Smooth muscle cell (in vitro differentiated cells): ENCODE measurements around the gene IL1RN. TPM values are rescaled to one million over a fixed set of nuclear protein-coding genes. Genes with fewer than 3 reads are reported as not detected.

Experiments used
- DNase-seq: peaks from one replicate; lab custom pipeline; 2025; ENCODE audit not compliant: unreplicated experiment; lab: John Stamatoyannopoulos, UW
- H2AFZ ChIP-seq: fragments of 200-600 bp; sonication (generic); 2 replicates; pipeline ENCODE4 v1.6.0; 2016; ENCODE audit warnings: antibody characterized with exemption, low read depth, mild to moderate bottlenecking
- H3F3A ChIP-seq: fragments of 200-600 bp; sonication (generic); 2 replicates; pipeline ENCODE4 v1.6.0; 2017; ENCODE audit warnings: antibody characterized with exemption, low read depth
- H3K27ac ChIP-seq: fragments of 200-600 bp; sonication (generic); 2 replicates; pipeline ENCODE4 v1.5.1; 2016; ENCODE audit warnings: low read depth, mild to moderate bottlenecking
- H3K27me3 ChIP-seq: fragments of 200-600 bp; sonication (generic); 2 replicates; pipeline ENCODE4 v1.6.1; 2016; ENCODE audit warnings: low read depth, mild to moderate bottlenecking
- H3K36me3 ChIP-seq: fragments of 200-600 bp; sonication (generic); 2 replicates; pipeline ENCODE4 v1.5.1; 2016; ENCODE audit warnings: low read depth
- H3K4me1 ChIP-seq: fragments of 200-600 bp; sonication (generic); 2 replicates; pipeline ENCODE4 v1.5.1; 2016; ENCODE audit warnings: low read depth
- H3K4me2 ChIP-seq: fragments of 200-600 bp; sonication (generic); 2 replicates; pipeline ENCODE4 v1.6.0; 2016; ENCODE audit warnings: mild to moderate bottlenecking
- H3K4me3 ChIP-seq: fragments of 200-600 bp; sonication (generic); 2 replicates; pipeline ENCODE4 v1.5.1; 2016; ENCODE audit warnings: mild to moderate bottlenecking
- H3K79me2 ChIP-seq: fragments of 200-600 bp; sonication (generic); 2 replicates; pipeline ENCODE4 v1.6.0; 2016; ENCODE audit warnings: low read depth, mild to moderate bottlenecking
- H3K9ac ChIP-seq: fragments of 200-600 bp; sonication (generic); 2 replicates; pipeline ENCODE4 v1.6.0; 2016; ENCODE audit warnings: low read depth
- H3K9me3 ChIP-seq: fragments of 200-600 bp; sonication (generic); replicated peaks from 2 replicates; pipeline ENCODE4 v1.5.1; 2016; ENCODE audit warnings: low read depth
- H4K20me1 ChIP-seq: fragments of 200-600 bp; sonication (generic); 2 replicates; pipeline ENCODE4 v1.6.0; 2016; ENCODE audit warnings: low read depth
- WGBS: methylation state at CpG from one replicate; pipeline ENCODE4 v1.1.7; 2016; ENCODE audit warnings: low lambda C conversion rate; 5-methylcytosine and 5-hydroxymethylcytosine counted together
- polyA plus RNA-seq: library from polyadenylated mRNA; unstranded; fragments of >200 nt; fragmentation: Nextera tagmentation; extraction: Ambion mirVana; gene quantifications from 2 replicates; pipeline ENCODE4 v1.2.1, GENCODE V29; 2016
- total RNA-seq: library from RNA; depleted of rRNA; stranded (reverse); fragments of >200 nt; gene quantifications from 2 replicates; pipeline ENCODE4 v1.2.3, GENCODE V29; 2014
- TF ChIP-seq, protein P1 (sequence below): fragments of 200-600 bp; sonication (generic); IDR thresholded peaks from 2 replicates; pipeline ENCODE4 v1.5.1; 2017; ENCODE audit warnings: borderline replicate concordance, mild to moderate bottlenecking, antibody characterized with exemption; ENCODE audit not compliant: insufficient read depth, poor library complexity, severe bottlenecking

IL1RN gene, protein sequence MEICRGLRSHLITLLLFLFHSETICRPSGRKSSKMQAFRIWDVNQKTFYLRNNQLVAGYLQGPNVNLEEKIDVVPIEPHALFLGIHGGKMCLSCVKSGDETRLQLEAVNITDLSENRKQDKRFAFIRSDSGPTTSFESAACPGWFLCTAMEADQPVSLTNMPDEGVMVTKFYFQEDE
- total RNA-seq (1.1 and 2.2 TPM in 2 replicates), polyA plus RNA-seq (2.0 and 3.3 TPM in 2 replicates)

DNA sequence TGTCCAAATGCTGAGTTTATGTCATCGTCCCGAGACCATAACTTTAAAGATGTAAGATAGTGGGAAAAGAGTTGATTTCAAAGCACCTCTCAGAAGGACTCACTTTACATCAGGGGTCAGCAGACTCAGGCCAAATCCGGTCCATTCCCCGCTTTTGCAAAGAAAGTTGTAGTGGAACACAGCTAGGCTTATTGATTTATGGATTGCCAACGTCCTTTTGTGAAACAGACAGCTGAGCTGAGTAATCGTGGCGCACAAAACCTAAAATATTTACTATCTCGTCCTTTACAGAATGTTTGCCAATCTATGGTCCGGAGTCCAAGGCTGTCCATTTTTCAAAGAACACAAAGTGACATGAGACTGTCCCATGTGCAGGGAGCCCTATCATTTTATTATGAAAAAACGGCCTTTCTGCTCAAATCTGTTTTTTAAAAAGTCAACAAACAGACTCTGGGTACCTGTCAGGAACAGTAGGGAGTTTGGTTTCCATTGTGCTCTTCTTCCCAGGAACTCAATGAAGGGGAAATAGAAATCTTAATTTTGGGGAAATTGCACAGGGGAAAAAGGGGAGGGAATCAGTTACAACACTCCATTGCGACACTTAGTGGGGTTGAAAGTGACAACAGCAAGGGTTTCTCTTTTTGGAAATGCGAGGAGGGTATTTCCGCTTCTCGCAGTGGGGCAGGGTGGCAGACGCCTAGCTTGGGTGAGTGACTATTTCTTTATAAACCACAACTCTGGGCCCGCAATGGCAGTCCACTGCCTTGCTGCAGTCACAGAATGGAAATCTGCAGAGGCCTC is at the start of gene IL1RN:
IL1RN (plus strand) TSS at position 754 of the 801 bp plus-strand sequence; CDS start at position 781, 27 bp downstream.
- Histone ChIP-seq H4K20me1 (no peaks in the 10 kb centered on the region), H3K4me1 (no peaks in the 10 kb centered on the region), H3F3A (no peaks in the 10 kb centered on the region), H3K4me3 (no peak within 1 kb of the TSS), H3K79me2 (no peaks in the 10 kb centered on the region), H3K9me3 (no peaks in the 10 kb centered on the region), H2AFZ (no peak within 1 kb of the TSS), H3K4me2 (no peak within 1 kb of the TSS), H3K36me3 (no peaks in the 10 kb centered on the region), H3K9ac (no peak within 1 kb of the TSS), H3K27me3 (no peaks in the 10 kb centered on the region), H3K27ac (no peak within 1 kb of the TSS)
- 90% methylated on average over 16 of the region's 16 CpGs for WGBS
- no peak for DNase-seq
- TF ChIP-seq, protein P1, sequence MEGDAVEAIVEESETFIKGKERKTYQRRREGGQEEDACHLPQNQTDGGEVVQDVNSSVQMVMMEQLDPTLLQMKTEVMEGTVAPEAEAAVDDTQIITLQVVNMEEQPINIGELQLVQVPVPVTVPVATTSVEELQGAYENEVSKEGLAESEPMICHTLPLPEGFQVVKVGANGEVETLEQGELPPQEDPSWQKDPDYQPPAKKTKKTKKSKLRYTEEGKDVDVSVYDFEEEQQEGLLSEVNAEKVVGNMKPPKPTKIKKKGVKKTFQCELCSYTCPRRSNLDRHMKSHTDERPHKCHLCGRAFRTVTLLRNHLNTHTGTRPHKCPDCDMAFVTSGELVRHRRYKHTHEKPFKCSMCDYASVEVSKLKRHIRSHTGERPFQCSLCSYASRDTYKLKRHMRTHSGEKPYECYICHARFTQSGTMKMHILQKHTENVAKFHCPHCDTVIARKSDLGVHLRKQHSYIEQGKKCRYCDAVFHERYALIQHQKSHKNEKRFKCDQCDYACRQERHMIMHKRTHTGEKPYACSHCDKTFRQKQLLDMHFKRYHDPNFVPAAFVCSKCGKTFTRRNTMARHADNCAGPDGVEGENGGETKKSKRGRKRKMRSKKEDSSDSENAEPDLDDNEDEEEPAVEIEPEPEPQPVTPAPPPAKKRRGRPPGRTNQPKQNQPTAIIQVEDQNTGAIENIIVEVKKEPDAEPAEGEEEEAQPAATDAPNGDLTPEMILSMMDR = no peak

DNA sequence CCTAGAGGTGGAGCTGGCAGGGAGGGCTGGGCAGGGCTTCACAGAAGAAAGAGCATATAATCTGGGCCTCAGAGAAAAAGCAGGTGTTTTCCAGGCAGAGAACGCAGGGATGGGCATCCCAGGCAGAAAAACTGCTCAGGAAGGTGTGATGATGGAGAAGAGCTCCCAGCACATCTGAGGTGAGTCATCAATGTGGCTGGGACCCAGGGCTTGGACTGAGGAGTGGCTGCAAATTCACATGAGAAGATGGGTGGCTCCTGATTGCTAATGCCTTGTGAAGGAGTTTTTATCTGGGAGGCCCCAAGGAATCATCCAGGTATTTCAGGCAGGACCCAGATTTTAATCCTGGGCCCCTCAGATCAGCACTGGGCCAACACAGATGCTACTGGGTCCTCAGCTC is 49.5 kb upstream of the IL1RN start:
- 58% methylated on average over 1 of the region's 1 CpG for WGBS
- no peaks in the 10 kb centered on the region for H3K79me2 ChIP-seq
- H3K27ac ChIP-seq = peak overlapping the region; percentile 49
- no peaks in the 10 kb centered on the region for H3K9me3 ChIP-seq
- no peaks in the 10 kb centered on the region for H3K36me3 ChIP-seq
- H3K4me2 ChIP-seq = no peak overlapping the region
- no peaks in the 10 kb centered on the region for H3K4me1 ChIP-seq
- H3K4me3 ChIP-seq = no peak overlapping the region
- H4K20me1 ChIP-seq = no peaks in the 10 kb centered on the region
- peaks cover 4% of the 10 kb centered on the region for H3F3A ChIP-seq
- H2AFZ ChIP-seq = no peak overlapping the region
- peaks cover 33% of the 10 kb centered on the region for H3K27me3 ChIP-seq
- H3K9ac ChIP-seq = no peak overlapping the region
- TF ChIP-seq, protein P1 = no peak
- no peak for DNase-seq

DNA sequence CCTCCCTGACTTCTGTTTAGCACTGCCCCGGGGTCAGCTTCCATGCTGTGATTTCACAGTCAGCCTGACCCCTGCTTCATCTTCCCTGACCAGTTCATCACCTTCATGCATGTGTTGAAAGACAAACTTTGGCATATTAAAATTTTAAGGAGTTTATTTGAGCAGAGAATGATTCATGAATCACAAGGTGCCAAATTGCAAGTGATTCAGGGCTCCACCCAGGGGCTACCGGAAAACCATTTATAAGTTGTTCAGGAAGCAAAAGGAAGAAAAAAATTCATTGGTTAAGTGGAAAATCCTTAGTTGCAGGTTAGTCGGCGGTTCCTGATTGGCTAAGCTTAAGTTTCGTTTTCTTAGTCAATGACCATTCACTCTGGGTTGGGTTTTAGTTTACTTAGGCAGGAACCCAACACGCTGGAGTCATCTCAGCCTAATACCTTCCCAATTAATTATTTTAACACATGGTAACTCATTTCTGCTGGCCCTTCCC is 49.0 kb upstream of the IL1RN start:
- Histone ChIP-seq H3F3A (peaks cover 4% of the 10 kb centered on the region), H3K4me3 (no peak overlapping the region), H3K36me3 (no peaks in the 10 kb centered on the region), H3K27ac (peak overlapping the region; percentile 49), H3K27me3 (peaks cover 36% of the 10 kb centered on the region), H3K4me1 (no peaks in the 10 kb centered on the region), H2AFZ (no peak overlapping the region), H3K9ac (no peak overlapping the region), H3K4me2 (no peak overlapping the region), H3K9me3 (no peaks in the 10 kb centered on the region), H3K79me2 (no peaks in the 10 kb centered on the region), H4K20me1 (no peaks in the 10 kb centered on the region)
- TF ChIP-seq, protein P1 = no peak
- DNase-seq = no peak
- 74% methylated on average over 6 of the region's 6 CpGs for WGBS
